HepG2 (cell line): ENCODE results near the gene SERINC4. TPM values are rescaled to one million over a fixed set of nuclear protein-coding genes. Genes with fewer than 3 reads are reported as not detected.
A peak's percentile ranks its signal among the peaks of the same experiment; 100 is the strongest.

Experiments
- CCDC6 ChIP-seq: sonication (generic); formaldehyde crosslinking; IDR thresholded peaks from 2 replicates; pipeline ENCODE4 v1.8.1; 2022; ENCODE audit warnings: mild to moderate bottlenecking, missing genetic modification reagents, moderate library complexity
- CENPX ChIP-seq: sonication (generic); formaldehyde crosslinking; IDR thresholded peaks from 2 replicates; pipeline ENCODE4 v1.9.0; 2021; ENCODE audit warnings: mild to moderate bottlenecking, missing genetic modification reagents, moderate library complexity
- ESRRA ChIP-seq: sonication (generic); formaldehyde crosslinking; IDR thresholded peaks from 2 replicates; pipeline ENCODE4 v1.5.1; 2020; ENCODE audit warnings: mild to moderate bottlenecking, low read depth, missing genetic modification reagents
- GFI1 ChIP-seq: sonication (generic); formaldehyde crosslinking; IDR thresholded peaks from 2 replicates; pipeline ENCODE4 v1.5.0; 2020; ENCODE audit warnings: missing genetic modification reagents, mild to moderate bottlenecking, borderline replicate concordance
- KAT7 ChIP-seq: IDR thresholded peaks from 2 replicates; pipeline ENCODE4 v1.6.1; 2018; ENCODE audit warnings: borderline replicate concordance, missing compliant biosample characterization
- MED13 ChIP-seq: sonication (generic); formaldehyde crosslinking; IDR thresholded peaks from 2 replicates; pipeline ENCODE4 v1.5.0; 2020; ENCODE audit warnings: missing genetic modification reagents
- MEF2D ChIP-seq: sonication (generic); formaldehyde crosslinking; IDR thresholded peaks from 2 replicates; pipeline ENCODE4 v1.5.1; 2020; ENCODE audit warnings: mild to moderate bottlenecking, missing genetic modification reagents
- MTA1 ChIP-seq: sonication (generic); formaldehyde crosslinking; IDR thresholded peaks from 2 replicates; pipeline ENCODE4 v1.4.0; 2020; ENCODE audit warnings: missing genetic modification reagents, mild to moderate bottlenecking, borderline replicate concordance
- NCOA2 ChIP-seq: sonication (generic); formaldehyde crosslinking; IDR thresholded peaks from 2 replicates; pipeline ENCODE4 v1.8.0; 2022; ENCODE audit warnings: inconsistent platforms
- NR1H2 ChIP-seq: sonication (generic); formaldehyde crosslinking; IDR thresholded peaks from 2 replicates; pipeline ENCODE4 v1.8.1; 2022; ENCODE audit warnings: low read depth, missing genetic modification reagents, borderline replicate concordance
- PRMT3 ChIP-seq: sonication (generic); formaldehyde crosslinking; IDR thresholded peaks from 2 replicates; pipeline ENCODE4 v1.8.1; 2022; ENCODE audit warnings: low read depth, mild to moderate bottlenecking, moderate library complexity, missing genetic modification reagents, borderline replicate concordance
- SRF ChIP-seq: IDR thresholded peaks from 2 replicates; pipeline ENCODE4 v1.6.1; 2011; ENCODE audit warnings: mild to moderate bottlenecking, low read depth, low read length, moderate library complexity
- ZBTB21 ChIP-seq: sonication (generic); formaldehyde crosslinking; IDR thresholded peaks from 2 replicates; pipeline ENCODE4 v1.4.0; 2020; ENCODE audit warnings: missing genetic modification reagents
- ZBTB3 ChIP-seq: sonication (generic); formaldehyde crosslinking; IDR thresholded peaks from 2 replicates; pipeline ENCODE4 v1.4.0; 2020; ENCODE audit warnings: low read depth, mild to moderate bottlenecking, moderate library complexity, missing genetic modification reagents, borderline replicate concordance
- ZNF724P ChIP-seq: sonication (generic); formaldehyde crosslinking; IDR thresholded peaks from 2 replicates; pipeline ENCODE4 v1.8.0; 2022; ENCODE audit warnings: missing genetic modification reagents, borderline replicate concordance
- polyA plus RNA-seq, 8 experiments: library from polyadenylated mRNA; depleted of rRNA in 3 of 8; stranded (reverse) in 7 of 8; unstranded in 1 of 8; fragments of >200 nt; fragmentation: Illumina TruSeq in 4 of 8; extraction: Trizol in 4 of 8; gene quantifications; 2 replicates each; pipeline versions ENCODE4 v1.2.1 to v1.2.3, GENCODE V29; 2011 to 2016; ENCODE audit warnings: low read depth in 4 of 8, missing spikeins in 1 of 8, mixed read lengths in 1 of 8; ENCODE audit not compliant: insufficient read depth in 1 of 8
- total RNA-seq, 5 experiments: library from RNA; depleted of rRNA; stranded (reverse); fragments of >200 nt; fragmentation: Illumina TruSeq; extraction: Trizol; gene quantifications; 2 replicates each; pipeline ENCODE4 v1.2.3, GENCODE V29; 2016; ENCODE audit warnings: low read depth in 1 of 5
- TF ChIP-seq, protein P1 (sequence below): sonication (generic); formaldehyde crosslinking; IDR thresholded peaks from 2 replicates; pipeline ENCODE4 v1.5.1; 2020; ENCODE audit warnings: mild to moderate bottlenecking, missing genetic modification reagents, borderline replicate concordance
- TF ChIP-seq, protein P2 (sequence below): sonication (generic); formaldehyde crosslinking; IDR thresholded peaks from 2 replicates; pipeline ENCODE4 v1.4.0; 2020; ENCODE audit warnings: mild to moderate bottlenecking, missing genetic modification reagents
- TF ChIP-seq, protein P3 (sequence below): sonication (generic); formaldehyde crosslinking; IDR thresholded peaks from 2 replicates; pipeline ENCODE4 v1.4.0; 2020; ENCODE audit warnings: mild to moderate bottlenecking, missing genetic modification reagents
- TF ChIP-seq, protein P4 (sequence below): IDR thresholded peaks from 2 replicates; pipeline ENCODE4 v1.6.1; 2016; ENCODE audit warnings: missing biosample characterization, missing genetic modification reagents, low read depth

The SERINC4 gene
- total and polyA plus RNA-seq, 2 of the 13 experiments (the other 11 are each of a cell fraction or from before 2014, with no cell fraction given), result not detected

- TF ChIP-seq, protein P1, sequence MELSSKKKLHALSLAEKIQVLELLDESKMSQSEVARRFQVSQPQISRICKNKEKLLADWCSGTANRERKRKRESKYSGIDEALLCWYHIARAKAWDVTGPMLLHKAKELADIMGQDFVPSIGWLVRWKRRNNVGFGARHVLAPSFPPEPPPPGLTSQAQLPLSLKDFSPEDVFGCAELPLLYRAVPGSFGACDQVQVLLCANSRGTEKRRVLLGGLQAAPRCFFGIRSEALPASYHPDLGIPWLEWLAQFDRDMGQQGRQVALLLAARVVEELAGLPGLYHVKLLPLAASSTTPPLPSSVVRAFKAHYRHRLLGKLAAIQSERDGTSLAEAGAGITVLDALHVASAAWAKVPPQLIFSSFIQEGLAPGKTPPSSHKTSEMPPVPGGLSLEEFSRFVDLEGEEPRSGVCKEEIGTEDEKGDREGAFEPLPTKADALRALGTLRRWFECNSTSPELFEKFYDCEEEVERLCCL (CRISPR knock-in tag), result peak; percentile 70; the same call in 1 of the 2 replicates
- TF ChIP-seq MED13 (CRISPR knock-in tag) (0 out of 2 replicates have a peak, but pooled peaks have one; percentile 15), ZBTB21 (no peak), MTA1 (CRISPR knock-in tag) (no peak), ZBTB3 (no peak), SRF (no peak), ZNF724P (CRISPR knock-in tag) (no peak; the same call in 1 of the 2 replicates), NR1H2 (CRISPR knock-in tag) (no peak), ESRRA (CRISPR knock-in tag) (0 out of 2 replicates have a peak, but pooled peaks have one; percentile 11), PRMT3 (CRISPR knock-in tag) (no peak), MEF2D (CRISPR knock-in tag) (0 out of 2 replicates have a peak, but pooled peaks have one; percentile 32), CCDC6 (CRISPR knock-in tag) (0 out of 2 replicates have a peak, but pooled peaks have one; percentile 52), CENPX (CRISPR knock-in tag) (no peak), KAT7 (peak; percentile 30; the same call in 1 of the 2 replicates), NCOA2 (CRISPR knock-in tag) (peak; percentile 23; the same call in 1 of the 2 replicates), GFI1 (no peak)
- TF ChIP-seq, protein P2, sequence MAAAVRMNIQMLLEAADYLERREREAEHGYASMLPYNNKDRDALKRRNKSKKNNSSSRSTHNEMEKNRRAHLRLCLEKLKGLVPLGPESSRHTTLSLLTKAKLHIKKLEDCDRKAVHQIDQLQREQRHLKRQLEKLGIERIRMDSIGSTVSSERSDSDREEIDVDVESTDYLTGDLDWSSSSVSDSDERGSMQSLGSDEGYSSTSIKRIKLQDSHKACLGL (CRISPR knock-in tag), result no peak; the same call in 1 of the 2 replicates
- TF ChIP-seq, protein P3, sequence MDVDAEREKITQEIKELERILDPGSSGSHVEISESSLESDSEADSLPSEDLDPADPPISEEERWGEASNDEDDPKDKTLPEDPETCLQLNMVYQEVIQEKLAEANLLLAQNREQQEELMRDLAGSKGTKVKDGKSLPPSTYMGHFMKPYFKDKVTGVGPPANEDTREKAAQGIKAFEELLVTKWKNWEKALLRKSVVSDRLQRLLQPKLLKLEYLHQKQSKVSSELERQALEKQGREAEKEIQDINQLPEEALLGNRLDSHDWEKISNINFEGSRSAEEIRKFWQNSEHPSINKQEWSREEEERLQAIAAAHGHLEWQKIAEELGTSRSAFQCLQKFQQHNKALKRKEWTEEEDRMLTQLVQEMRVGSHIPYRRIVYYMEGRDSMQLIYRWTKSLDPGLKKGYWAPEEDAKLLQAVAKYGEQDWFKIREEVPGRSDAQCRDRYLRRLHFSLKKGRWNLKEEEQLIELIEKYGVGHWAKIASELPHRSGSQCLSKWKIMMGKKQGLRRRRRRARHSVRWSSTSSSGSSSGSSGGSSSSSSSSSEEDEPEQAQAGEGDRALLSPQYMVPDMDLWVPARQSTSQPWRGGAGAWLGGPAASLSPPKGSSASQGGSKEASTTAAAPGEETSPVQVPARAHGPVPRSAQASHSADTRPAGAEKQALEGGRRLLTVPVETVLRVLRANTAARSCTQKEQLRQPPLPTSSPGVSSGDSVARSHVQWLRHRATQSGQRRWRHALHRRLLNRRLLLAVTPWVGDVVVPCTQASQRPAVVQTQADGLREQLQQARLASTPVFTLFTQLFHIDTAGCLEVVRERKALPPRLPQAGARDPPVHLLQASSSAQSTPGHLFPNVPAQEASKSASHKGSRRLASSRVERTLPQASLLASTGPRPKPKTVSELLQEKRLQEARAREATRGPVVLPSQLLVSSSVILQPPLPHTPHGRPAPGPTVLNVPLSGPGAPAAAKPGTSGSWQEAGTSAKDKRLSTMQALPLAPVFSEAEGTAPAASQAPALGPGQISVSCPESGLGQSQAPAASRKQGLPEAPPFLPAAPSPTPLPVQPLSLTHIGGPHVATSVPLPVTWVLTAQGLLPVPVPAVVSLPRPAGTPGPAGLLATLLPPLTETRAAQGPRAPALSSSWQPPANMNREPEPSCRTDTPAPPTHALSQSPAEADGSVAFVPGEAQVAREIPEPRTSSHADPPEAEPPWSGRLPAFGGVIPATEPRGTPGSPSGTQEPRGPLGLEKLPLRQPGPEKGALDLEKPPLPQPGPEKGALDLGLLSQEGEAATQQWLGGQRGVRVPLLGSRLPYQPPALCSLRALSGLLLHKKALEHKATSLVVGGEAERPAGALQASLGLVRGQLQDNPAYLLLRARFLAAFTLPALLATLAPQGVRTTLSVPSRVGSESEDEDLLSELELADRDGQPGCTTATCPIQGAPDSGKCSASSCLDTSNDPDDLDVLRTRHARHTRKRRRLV, result peak; percentile 86
- TF ChIP-seq, protein P4, sequence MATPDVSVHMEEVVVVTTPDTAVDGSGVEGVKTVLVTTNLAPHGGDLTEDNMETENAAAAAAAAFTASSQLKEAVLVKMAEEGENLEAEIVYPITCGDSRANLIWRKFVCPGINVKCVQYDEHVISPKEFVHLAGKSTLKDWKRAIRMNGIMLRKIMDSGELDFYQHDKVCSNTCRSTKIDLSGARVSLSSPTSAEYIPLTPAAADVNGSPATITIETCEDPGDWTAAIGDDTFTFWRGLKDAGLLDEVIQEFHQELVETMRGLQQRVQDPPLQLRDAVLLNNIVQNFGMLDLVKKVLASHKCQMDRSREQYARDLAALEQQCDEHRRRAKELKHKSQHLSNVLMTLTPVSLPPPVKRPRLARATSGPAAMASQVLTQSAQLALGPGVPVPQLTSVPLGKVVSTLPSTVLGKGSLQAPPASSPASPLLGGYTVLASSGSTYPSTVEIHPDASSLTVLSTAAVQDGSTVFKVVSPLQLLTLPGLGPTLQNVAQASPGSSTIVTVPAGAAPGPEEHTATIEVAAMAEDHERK (CRISPR knock-in tag), result peak; percentile 72
Measured at GRCh38 chr15:43791993-43792760, 7.8 kb downstream of the SERINC4 start, which contains the start of gene SERF2 (continued).
